A204.1 (cell line): ENCODE data around the gene DNAH6.

Source experiments
- FAIRE-seq: peaks from 2 replicates; lab custom pipeline; 2012; peaks lifted over from hg19 to GRCh38; lab: Jason Lieb, UNC

The DNAH6 gene

GRCh38 chr2:84629550-84629949 is 113.3 kb downstream of the DNAH6 start:
- FAIRE-seq: no peak

- FAIRE-seq: peak; percentile 81
Observed at GRCh38 chr2:84631047-84631446, 114.7 kb downstream of the DNAH6 start.

- FAIRE-seq: no peak
Observed at GRCh38 chr2:84631985-84632384, 115.7 kb downstream of the DNAH6 start.

GRCh38 chr2:84636080-84636971 is 120.0 kb downstream of the DNAH6 start:
- no peak for FAIRE-seq

- FAIRE-seq: no peak
Observed at GRCh38 chr2:84639751-84640150, 123.5 kb downstream of the DNAH6 start.

GRCh38 chr2:84640411-84640810 is 124.1 kb downstream of the DNAH6 start:
- no peak for FAIRE-seq

- FAIRE-seq: no peak
Observed at GRCh38 chr2:84641021-84641420, 124.7 kb downstream of the DNAH6 start.

GRCh38 chr2:84643991-84644390 is 127.7 kb downstream of the DNAH6 start:
- FAIRE-seq: no peak

- FAIRE-seq: no peak
Observed at GRCh38 chr2:84646514-84646913, 130.2 kb downstream of the DNAH6 start.

- no peak for FAIRE-seq
Observed at GRCh38 chr2:84647267-84647666, 131.0 kb downstream of the DNAH6 start.

GRCh38 chr2:84649058-84649457 is 132.8 kb downstream of the DNAH6 start:
- no peak for FAIRE-seq

GRCh38 chr2:84649487-84650142 is 133.3 kb downstream of the DNAH6 start:
- FAIRE-seq: no peak

- FAIRE-seq: no peak
Observed at GRCh38 chr2:84652431-84652830, 136.1 kb downstream of the DNAH6 start.

GRCh38 chr2:84653302-84653701 is 137.0 kb downstream of the DNAH6 start:
- FAIRE-seq: no peak

GRCh38 chr2:84654414-84654813 is 138.1 kb downstream of the DNAH6 start:
- no peak for FAIRE-seq

- no peak for FAIRE-seq
Observed at GRCh38 chr2:84669122-84669521, 152.8 kb downstream of the DNAH6 start.

GRCh38 chr2:84674099-84674498 is 157.8 kb downstream of the DNAH6 start:
- FAIRE-seq: no peak

- no peak for FAIRE-seq
Observed at GRCh38 chr2:84674586-84674985, 158.3 kb downstream of the DNAH6 start.

- FAIRE-seq: no peak
Observed at GRCh38 chr2:84676295-84676694, 160.0 kb downstream of the DNAH6 start.

GRCh38 chr2:84678214-84678613 is 161.9 kb downstream of the DNAH6 start:
- no peak for FAIRE-seq

- FAIRE-seq: no peak
Observed at GRCh38 chr2:84686783-84687476, 170.6 kb downstream of the DNAH6 start.

GRCh38 chr2:84687498-84688149 is 171.3 kb downstream of the DNAH6 start:
- FAIRE-seq: no peak

- FAIRE-seq: no peak
Observed at GRCh38 chr2:84690225-84690624, 173.9 kb downstream of the DNAH6 start.
